OCI-LY1 (cell line): ENCODE results near the gene SLC9A9.
"Not testable (repeated sequence)": the region's sequence is repeated elsewhere in the genome, so short reads cannot be mapped to it uniquely, and the experiment has no call there.

ENCODE experiments used
- H2AFZ ChIP-seq: fragments of 200-600 bp; sonication (generic), shearing (Covaris generic); 2 replicates; pipeline ENCODE4 v1.6.0; 2014; ENCODE audit warnings: antibody characterized with exemption, mild to moderate bottlenecking, low read length
- H3F3A ChIP-seq: fragments of 200-600 bp; sonication (generic), shearing (Covaris generic); 2 replicates; pipeline ENCODE4 v1.6.0; 2014; ENCODE audit warnings: mild to moderate bottlenecking, antibody characterized with exemption, low read length, moderate library complexity; ENCODE audit not compliant: insufficient read depth
- H3K27ac ChIP-seq: fragments of 200-600 bp; sonication (generic); 2 replicates; pipeline ENCODE4 v1.5.1; 2014; ENCODE audit warnings: low read length, mixed run types, mild to moderate bottlenecking, low read depth; ENCODE audit not compliant: poor library complexity, severe bottlenecking
- H3K27me3 ChIP-seq: fragments of 200-600 bp; sonication (generic); 2 replicates; pipeline ENCODE4 v1.6.0; 2014; ENCODE audit warnings: antibody characterized with exemption, mild to moderate bottlenecking, low read length, moderate library complexity; ENCODE audit not compliant: insufficient read depth
- H3K36me3 ChIP-seq: fragments of 200-600 bp; sonication (generic); 2 replicates; pipeline ENCODE4 v1.6.1; 2014; ENCODE audit warnings: mild to moderate bottlenecking, antibody characterized with exemption, low read length, moderate library complexity, mixed read lengths; ENCODE audit not compliant: insufficient read depth
- H3K4me1 ChIP-seq: fragments of 200-600 bp; sonication (generic); 2 replicates; pipeline ENCODE4 v1.5.1; 2014; ENCODE audit warnings: mild to moderate bottlenecking, low read length, moderate library complexity; ENCODE audit not compliant: insufficient read depth, severe bottlenecking
- H3K4me2 ChIP-seq: fragments of 200-600 bp; sonication (generic), shearing (Covaris generic); 2 replicates; pipeline ENCODE4 v1.6.1; 2014; ENCODE audit warnings: low read length
- H3K4me3 ChIP-seq: fragments of 200-600 bp; sonication (generic); 2 replicates; pipeline ENCODE4 v1.5.1; 2014; ENCODE audit warnings: low read length, low read depth, mild to moderate bottlenecking, mixed read lengths; ENCODE audit not compliant: poor library complexity, severe bottlenecking
- H3K79me2 ChIP-seq: fragments of 200-600 bp; shearing (Covaris generic); 2 replicates; pipeline ENCODE4 v1.6.1; 2016; ENCODE audit warnings: mixed run types, low read length, mixed read lengths; ENCODE audit not compliant: insufficient read depth
- H3K9ac ChIP-seq: fragments of 200-600 bp; sonication (generic), shearing (Covaris generic); 2 replicates; pipeline ENCODE4 v1.6.1; 2014; ENCODE audit warnings: mild to moderate bottlenecking, low read length, mixed read lengths
- H3K9me2 ChIP-seq: fragments of 200-600 bp; sonication (generic), shearing (Covaris generic); 2 replicates; pipeline ENCODE4 v1.6.1; 2014; ENCODE audit warnings: low read depth, mild to moderate bottlenecking, low read length, mixed read lengths
- H3K9me3 ChIP-seq: fragments of 200-600 bp; shearing (Covaris generic); 2 replicates; pipeline ENCODE4 v1.6.1; 2014; ENCODE audit warnings: low read length, mixed read lengths
- H4K20me1 ChIP-seq: fragments of 200-600 bp; sonication (generic), shearing (Covaris generic); 2 replicates; pipeline ENCODE4 v1.6.0; 2016; ENCODE audit warnings: mild to moderate bottlenecking, low read length; ENCODE audit not compliant: insufficient read depth
- EZH2 ChIP-seq: fragments of 200-600 bp; sonication (generic), shearing (Covaris generic); IDR thresholded peaks from 2 replicates; pipeline ENCODE4 v1.8.0; 2017; ENCODE audit warnings: borderline replicate concordance, mixed run types, mild to moderate bottlenecking, antibody characterized with exemption, low read length, moderate library complexity, mixed read lengths
- TF ChIP-seq, protein P1 (sequence below): fragments of 200-600 bp; sonication (generic), shearing (Covaris generic); IDR thresholded peaks from 2 replicates; pipeline ENCODE4 v1.5.1; 2017; ENCODE audit warnings: mild to moderate bottlenecking, antibody characterized with exemption, low read length, moderate library complexity, mixed read lengths

Gene SLC9A9

DNA sequence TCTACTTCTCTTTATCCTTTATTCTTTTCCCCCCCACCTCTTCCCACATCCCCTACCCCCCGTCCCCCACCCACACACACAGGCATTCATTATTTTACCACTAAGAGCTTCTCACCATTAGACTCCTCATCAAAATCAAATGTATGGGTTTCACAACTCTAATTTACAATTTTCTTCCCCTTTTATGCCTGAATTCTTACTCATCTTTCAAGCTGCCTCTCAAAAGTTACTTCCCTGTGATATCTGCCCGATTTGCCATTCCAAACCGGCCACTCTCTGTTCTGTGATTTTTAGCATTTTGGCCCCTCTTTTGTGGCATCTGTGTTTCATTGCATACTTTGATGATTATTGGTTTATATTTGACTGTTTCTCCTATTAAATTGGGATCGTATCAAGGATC is 42.2 kb downstream of the SLC9A9 start:
- Histone ChIP-seq H2AFZ (no peak overlapping the region), H3K9me2 (no peaks in the 10 kb centered on the region), H3K79me2 (no peaks in the 10 kb centered on the region), H3K4me3 (no peak overlapping the region), H3F3A (no peaks in the 10 kb centered on the region), H3K4me2 (no peak overlapping the region), H3K36me3 (no peaks in the 10 kb centered on the region), H3K9ac (no peak overlapping the region), H3K9me3 (no peaks in the 10 kb centered on the region), H3K27me3 (no peaks in the 10 kb centered on the region), H3K27ac (no peak overlapping the region), H3K4me1 (no peaks in the 10 kb centered on the region), H4K20me1 (no peaks in the 10 kb centered on the region)
- TF ChIP-seq, protein P1, sequence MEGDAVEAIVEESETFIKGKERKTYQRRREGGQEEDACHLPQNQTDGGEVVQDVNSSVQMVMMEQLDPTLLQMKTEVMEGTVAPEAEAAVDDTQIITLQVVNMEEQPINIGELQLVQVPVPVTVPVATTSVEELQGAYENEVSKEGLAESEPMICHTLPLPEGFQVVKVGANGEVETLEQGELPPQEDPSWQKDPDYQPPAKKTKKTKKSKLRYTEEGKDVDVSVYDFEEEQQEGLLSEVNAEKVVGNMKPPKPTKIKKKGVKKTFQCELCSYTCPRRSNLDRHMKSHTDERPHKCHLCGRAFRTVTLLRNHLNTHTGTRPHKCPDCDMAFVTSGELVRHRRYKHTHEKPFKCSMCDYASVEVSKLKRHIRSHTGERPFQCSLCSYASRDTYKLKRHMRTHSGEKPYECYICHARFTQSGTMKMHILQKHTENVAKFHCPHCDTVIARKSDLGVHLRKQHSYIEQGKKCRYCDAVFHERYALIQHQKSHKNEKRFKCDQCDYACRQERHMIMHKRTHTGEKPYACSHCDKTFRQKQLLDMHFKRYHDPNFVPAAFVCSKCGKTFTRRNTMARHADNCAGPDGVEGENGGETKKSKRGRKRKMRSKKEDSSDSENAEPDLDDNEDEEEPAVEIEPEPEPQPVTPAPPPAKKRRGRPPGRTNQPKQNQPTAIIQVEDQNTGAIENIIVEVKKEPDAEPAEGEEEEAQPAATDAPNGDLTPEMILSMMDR = no peak
- no peak for TF ChIP-seq EZH2

DNA sequence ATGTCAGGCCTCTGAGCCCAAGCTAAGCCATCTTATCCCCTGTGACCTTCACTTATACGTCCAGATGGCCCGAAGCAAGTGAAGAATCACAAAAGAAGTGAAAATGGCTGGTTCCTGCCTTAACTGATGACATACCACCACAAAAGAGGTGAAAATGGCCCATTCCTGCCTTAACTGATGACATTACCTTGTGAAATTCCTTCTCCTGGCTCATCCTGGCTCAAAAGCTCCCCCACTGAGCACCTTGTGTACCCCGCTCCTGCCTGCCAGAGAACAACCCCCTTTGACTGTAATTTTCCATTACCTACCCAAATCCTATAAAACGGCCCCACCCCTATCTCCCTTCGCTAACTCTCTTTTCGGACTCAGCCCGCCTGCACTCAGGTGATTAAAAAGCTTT is 42.8 kb downstream of the SLC9A9 start:
- H4K20me1 ChIP-seq, H3K9ac ChIP-seq, H3K27me3 ChIP-seq, H3K36me3 ChIP-seq, H3K4me3 ChIP-seq, H2AFZ ChIP-seq, H3K4me2 ChIP-seq, H3K79me2 ChIP-seq, H3K4me1 ChIP-seq, H3F3A ChIP-seq, H3K9me3 ChIP-seq, H3K27ac ChIP-seq, H3K9me2 ChIP-seq: not testable (repeated sequence)

DNA sequence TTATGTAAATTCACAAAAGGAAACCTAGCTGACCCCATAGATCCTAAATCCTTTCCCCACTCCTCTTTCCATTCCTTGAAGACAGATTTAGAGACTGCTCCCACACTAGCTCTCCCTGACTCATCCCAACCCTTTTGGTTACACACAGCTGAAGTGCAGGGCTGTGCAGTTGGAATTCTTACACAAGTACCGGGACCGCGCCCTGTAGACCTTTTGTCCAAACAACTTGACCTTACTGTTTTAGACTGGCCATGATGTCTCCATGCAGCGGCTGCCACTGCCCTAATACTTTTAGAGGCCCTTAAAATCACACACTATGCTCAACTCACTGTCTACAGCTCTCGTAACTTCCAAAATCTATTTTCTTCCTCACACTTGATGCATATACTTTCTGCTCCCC is 47.2 kb downstream of the SLC9A9 start:
- not testable (repeated sequence) for H3K27me3 ChIP-seq, H3K4me2 ChIP-seq, H3K9me2 ChIP-seq, H3K9ac ChIP-seq, H3K4me1 ChIP-seq, H3K4me3 ChIP-seq, H2AFZ ChIP-seq, H3K9me3 ChIP-seq, H3K27ac ChIP-seq, H3F3A ChIP-seq, H3K79me2 ChIP-seq, H4K20me1 ChIP-seq, H3K36me3 ChIP-seq

DNA sequence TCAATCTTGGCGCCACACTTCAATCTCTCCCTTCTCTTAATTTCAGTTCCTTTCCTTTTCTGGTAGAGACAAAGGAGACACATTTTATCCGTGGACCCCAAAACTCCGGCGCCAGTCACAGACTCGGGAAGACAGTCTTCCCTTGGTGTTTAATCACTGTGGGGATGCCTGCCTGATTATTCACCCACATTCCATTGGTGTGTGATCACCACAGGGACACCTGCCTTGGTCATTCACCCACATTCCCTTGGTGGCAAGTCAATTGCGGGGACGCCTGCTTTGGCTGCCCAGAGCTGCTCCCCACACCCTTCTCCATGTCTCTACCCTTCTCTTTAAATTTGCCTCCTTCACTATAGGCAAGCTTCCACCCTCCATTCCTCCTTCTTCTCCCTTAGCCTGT is 50.1 kb downstream of the SLC9A9 start:
- H3K27me3 ChIP-seq, H3K36me3 ChIP-seq, H3K9me3 ChIP-seq, H3K4me3 ChIP-seq, H3K27ac ChIP-seq, H3K9ac ChIP-seq, H2AFZ ChIP-seq, H3K9me2 ChIP-seq, H3K79me2 ChIP-seq, H3K4me2 ChIP-seq, H4K20me1 ChIP-seq, H3F3A ChIP-seq, H3K4me1 ChIP-seq: not testable (repeated sequence)

DNA sequence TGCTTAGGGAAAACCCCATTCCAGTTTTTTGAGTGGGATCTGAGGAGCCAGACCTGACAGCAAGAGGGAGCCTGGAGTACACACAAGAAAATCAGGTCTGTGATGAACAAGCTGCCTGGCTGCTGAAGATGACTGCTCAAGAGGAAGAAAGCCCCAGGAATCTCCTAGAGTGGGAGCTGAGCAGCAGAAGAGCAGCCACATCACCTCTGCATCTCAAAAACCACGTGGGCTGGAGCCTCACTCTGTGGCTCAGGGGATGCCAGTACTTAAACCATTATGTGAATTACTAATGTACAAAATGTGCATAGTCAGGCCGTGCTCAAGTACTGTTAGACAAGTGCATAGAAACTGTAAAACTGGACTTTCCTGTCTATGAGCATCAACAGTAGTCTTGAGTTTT is 52.4 kb downstream of the SLC9A9 start:
- H4K20me1 ChIP-seq = no peaks in the 10 kb centered on the region
- no peak overlapping the region for H3K9ac ChIP-seq
- TF ChIP-seq EZH2 = no peak
- TF ChIP-seq, protein P1 = no peak
- no peaks in the 10 kb centered on the region for H3K36me3 ChIP-seq
- no peaks in the 10 kb centered on the region for H3K9me3 ChIP-seq
- H3K9me2 ChIP-seq = no peaks in the 10 kb centered on the region
- H3K27me3 ChIP-seq = no peaks in the 10 kb centered on the region
- H3K79me2 ChIP-seq = no peaks in the 10 kb centered on the region
- H3K4me3 ChIP-seq = no peak overlapping the region
- H3K4me2 ChIP-seq = no peak overlapping the region
- no peak overlapping the region for H3K27ac ChIP-seq
- no peaks in the 10 kb centered on the region for H3F3A ChIP-seq
- no peak overlapping the region for H2AFZ ChIP-seq
- no peaks in the 10 kb centered on the region for H3K4me1 ChIP-seq
